ENCODE data around the gene CYBC1.

Gene CYBC1

DNA sequence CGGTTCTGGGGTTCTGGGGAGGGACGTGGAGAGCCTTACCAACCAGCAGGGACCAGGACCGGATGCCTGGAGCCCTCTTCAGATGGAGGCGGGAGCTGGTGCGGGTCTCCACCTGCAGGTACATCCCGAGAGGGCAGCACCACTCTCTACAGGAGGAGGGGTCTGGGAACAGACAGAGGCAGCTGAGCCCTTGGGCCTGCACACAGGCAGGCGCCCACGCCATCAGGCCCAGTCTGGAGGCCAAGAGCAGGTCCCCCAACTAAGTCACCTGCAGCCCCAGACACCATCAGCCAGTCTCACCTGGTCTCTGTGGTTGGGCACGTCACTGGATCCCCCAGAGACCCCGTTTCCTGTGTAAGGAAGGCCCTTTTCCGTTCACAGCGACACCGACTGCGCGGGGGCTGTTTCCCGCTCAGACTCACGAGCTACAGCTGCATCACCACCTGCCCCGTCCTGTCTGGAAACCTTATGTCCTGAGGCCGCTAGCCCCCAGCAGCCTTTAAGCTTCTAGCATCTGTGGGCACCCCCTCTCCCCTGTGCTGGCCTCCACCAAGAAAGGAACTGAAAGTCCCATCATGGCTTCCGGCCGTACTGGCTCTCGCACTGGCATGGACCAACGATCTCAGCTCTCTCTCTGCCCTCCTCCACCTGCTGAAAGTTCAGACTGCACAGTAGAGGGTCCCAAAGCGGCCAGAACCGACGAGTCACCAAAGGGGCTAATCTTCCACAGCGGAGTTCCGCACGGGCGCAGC, 1.2 kb downstream of the CYBC1 start:
- no peak overlapping the region for H3K4me3 ChIP-seq (ENCODE audit: low read depth, low read length)

DNA sequence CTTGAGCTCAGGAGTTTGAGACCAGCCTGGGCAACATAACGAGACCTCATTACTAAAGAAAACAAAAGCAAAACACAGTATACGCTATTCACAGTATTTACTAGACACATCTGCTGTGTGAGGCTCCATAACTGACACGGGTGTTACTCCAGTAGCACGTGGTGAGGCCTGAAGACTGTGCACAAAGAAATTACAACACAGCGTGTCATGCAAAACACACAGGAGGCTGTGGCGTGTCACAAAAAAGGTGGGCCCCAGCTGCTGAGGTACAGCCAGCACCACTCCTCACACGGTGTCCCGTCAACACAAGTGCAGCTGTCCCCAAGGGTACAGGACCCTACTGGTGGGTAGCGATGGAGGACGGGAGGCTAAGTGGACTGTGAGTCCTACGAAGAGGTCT, 2.7 kb downstream of the CYBC1 start:
- no peak overlapping the region for H3K4me3 ChIP-seq (ENCODE audit: low read depth, low read length)

DNA sequence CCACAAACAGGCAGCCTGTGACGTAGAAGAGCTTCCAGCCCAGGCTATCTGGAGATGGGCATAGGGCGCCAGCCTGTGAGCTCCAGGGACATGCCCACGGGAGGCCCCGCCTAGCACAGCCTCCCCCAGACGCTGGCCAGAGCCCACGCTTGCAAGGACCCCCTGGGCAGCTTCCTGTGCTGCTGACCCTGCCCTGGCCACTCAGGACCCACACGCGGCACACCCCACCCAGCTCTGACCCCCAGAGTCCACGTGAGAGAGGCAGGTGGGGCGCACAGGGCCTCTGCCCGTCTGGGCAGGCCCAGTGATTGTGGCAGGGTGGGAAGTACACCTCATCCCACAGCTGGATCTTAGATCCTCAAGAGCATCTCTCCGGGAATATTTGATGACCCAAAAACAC, 3.9 kb downstream of the CYBC1 start:
- no peak overlapping the region for H3K4me3 ChIP-seq (ENCODE audit: low read depth, low read length)

DNA sequence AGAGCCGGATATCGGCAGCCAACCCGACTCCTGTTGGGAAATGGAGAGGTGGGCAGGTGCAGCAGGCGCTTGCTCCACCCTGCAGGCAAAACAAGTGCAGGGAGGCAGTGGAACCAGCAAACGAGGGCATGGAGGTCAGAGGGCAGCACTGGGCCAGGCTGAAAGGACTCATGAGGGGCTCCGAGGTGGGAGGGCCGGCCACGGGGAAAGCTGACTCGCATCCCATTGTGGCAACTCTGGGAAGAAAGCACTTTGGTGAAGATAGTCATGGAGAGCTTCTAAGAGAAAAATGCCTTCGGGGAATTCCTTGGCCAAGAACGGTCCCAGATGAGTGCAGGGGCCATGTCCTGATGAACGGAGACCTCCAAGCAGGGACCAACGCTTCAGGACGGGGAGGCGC, 4.4 kb downstream of the CYBC1 start:
- H3K4me3 ChIP-seq (ENCODE audit: low read depth, low read length), result no peak overlapping the region

DNA sequence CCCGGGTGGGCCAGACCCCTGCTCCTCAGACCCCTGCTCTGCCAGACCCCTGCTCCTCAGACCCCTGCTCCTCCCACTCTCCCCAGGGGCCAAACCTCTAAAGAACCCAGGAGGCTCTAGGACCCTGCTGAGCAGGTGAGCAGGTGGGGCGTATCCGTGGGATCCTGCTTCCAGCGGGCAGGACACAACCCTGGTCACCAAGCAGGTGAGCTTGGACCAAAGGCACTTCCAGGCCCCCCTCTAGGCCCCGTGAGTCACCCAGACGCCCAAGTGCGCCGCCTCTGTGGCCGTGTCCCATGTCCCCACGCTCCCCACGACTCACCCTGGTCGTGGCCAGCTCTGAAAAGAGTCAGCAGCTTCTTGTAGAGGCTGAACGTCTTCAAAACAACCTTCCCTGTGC, 5.0 kb downstream of the CYBC1 start:
- H3K4me3 ChIP-seq (ENCODE audit: low read depth, low read length), result no peak overlapping the region

DNA sequence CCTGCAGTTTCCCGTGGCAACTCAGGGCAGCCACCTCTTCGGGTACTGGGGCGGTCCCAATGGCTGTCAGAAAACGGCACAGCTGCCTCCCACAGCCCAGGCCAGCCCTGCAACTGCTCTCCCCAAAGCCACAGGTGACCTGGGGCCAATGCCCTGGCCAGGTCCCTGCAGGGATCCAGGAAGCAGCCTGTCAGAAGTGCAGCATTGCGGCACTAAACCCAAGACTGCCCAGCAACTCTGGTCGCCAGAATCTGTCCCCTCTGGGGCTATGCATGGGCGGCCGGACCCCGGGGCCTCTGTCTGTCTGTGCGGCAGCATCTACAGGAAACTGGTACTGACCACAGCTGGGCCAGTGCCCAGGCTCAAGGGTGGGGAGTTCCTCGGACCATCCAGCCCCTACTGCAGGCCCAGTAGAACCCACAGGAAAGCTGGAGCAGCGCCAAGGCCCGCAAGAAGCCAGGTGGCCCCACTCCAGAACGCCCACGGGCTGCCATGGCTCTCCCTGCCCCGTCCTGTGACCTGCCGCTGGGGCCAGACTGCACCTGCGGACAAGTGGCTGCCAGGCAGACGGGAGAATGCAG, 5.5 kb downstream of the CYBC1 start:
- H3K4me3 ChIP-seq (ENCODE audit: low read depth, low read length), result no peak overlapping the region

DNA sequence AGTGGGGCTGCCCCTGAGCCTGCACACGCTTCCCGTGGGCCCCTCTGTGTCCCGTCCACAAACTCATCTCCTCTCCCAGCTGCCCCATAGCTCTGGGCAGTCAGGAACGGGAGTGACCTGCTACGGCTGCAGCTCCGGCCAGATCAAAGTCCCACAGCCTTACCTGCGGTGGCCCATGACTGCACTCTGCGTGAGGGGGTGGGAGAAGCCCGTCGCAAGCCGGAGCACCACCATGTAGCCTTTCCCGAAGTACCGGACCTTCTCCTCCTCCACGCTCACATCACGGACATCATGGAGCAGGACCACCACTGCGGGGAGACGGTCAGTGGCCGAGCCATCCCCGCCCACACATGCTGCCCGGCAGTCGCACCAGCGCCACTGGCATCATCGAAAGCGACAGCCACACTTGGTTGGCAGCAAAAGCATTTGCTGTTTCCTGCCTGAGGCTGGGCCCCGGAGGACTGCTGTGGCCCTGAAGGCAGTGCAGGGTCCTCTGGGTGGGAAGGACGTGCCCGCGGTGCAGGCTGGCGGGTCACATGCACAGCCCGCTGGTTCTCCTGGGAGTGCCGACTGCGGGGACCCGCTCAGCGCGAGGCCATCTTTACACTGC, 6.2 kb downstream of the CYBC1 start:
- no peak overlapping the region for H3K4me3 ChIP-seq (ENCODE audit: low read depth, low read length)

DNA sequence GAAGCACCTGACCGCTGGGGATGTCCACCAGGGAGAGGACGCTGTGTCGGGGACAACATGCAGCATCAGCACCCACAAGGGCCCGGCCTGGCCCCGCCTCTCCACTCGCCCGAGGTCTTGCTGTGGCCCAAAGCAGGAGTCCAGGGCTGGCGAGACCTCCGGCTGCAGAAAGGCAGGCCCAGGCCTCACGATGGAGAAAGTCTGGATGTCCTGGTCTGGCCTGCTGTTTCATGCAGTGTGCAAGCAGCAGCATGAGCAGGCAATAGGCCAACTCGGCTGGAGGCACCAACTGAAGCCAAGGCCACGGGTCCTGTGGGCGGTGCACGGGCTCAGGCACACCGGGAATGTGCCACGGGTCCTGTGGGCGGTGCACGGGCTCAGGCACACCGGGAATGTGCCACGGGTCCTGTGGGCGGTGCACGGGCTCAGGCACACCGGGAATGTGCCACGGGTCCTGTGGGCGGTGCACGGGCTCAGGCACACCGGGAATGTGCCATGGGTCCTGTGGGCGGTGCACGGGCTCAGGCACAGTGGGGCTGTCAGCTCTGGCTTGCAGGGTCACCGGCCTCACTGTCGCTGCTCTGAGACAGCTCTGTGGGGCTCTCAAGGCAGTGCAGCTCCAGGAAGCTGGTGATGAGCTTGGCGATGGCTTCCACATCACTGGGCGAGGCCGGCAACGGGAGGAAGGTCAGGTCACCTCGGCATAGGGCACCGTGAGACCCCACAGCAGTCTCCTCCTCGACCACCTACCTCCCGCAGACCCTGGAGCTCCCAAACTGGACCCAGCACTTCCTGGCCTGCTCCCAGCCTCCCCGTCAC, 6.9 kb downstream of the CYBC1 start:
- no peak overlapping the region for H3K4me3 ChIP-seq (ENCODE audit: low read depth, low read length)

DNA sequence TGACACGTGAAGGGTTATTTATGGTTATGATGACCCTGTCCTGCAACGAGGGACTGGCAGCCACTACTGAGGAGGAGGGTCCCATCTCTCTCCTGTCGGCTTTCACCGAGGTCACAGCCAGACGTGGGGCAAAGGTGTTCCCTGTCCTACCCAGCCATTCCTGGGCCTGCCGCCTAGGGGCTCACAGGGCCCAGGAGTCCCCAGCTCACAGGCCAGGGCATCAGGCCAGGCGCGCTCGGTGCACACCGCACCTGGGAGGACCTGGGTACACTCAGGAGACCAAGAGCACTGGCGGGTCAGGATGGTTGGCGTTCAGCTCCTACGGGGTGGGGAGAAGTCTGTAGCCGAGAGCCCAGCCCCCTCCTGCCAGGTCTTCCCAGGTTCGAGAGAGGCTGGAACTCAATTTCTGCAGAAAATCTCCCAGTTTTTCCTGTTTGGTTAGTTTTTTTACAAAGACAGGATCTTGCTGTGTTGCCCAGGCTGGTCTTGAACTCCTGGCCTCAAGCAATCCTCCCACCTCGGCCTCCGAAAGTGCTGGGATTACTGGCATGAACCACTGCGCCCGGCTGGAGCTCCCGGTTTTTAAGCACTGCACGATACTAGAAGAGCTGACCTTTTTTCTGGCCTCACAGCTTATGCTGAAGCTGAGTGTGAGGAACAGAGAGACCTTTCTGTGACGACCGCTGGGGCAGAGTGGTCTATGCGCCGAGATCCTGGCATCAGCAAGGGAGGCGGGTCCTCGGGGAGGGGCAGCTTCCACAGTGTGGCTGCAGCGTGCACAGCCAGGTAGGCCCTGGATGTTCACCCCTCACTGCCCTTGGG, 7.7 kb downstream of the CYBC1 start:
- no peak overlapping the region for H3K4me3 ChIP-seq (ENCODE audit: low read depth, low read length)

DNA sequence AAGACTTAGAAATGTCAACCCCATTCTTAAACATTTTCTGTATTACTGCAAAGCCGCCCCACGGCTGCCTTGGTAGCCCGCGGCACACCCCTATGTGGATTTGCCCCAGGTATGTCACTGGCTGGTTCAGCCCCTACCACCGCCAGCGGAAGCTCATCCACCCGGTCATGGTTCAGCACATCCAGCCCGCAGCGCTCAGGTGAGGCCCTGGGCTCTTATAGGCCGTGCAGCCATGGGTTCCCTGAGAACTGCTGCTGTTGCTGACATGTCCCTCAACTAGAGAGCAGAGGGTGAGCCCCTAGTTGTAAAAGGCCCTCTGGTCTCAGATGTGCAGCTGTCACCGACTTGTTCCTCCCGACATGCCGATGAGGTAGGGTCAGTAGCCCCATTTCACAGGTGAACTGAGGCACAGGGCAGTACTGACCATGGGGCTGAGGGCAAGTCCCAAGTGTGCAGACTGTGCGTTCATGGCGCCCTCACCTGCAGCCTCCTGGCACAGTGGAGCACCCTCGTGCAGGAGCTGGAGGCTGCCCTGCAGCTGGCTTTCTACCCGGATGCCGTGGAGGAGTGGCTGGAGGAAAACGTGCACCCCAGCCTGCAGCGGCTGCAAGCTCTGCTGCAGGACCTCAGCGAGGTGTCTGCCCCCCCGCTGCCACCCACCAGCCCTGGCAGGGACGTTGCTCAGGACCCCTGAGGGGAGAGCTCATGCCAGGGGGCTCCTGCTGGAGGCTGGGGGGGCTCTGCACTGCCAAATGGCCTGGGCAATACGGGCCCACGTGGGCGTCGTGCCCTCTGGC, 8.7 kb downstream of the CYBC1 start:
- H3K4me3 ChIP-seq (ENCODE audit: low read depth, low read length), result no peak overlapping the region

DNA sequence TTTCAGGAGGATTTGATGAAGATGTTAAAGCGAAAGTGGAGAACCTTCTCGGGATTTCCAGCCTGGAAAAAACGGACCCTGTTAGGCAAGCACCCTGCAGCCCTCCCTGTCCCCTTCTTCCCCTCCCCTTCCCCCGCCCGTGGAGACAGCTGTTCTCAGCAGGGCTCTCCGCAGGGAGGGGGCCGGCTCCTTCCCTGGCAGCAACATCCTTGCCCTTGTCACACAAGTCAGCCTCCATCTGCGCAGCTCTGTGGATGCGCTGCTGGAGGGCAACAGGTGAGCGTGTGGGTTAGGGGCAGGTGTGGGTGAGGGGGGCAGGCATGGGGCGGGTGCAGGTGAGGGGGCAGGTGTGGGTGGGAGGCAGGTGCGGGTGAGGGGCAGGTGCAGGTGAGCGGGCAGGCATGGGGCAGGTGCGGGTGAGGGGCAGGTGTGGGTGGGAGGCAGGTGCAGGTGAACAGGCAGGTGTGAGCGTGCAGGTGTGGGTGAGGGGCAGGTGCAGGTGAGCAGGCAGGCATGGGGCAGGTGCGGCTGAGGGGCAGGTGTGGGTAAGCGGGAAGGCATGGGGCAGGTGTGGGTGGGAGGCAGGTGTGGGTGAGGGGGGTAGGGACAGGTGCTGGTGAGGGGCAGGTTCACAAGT, 9.4 kb downstream of the CYBC1 start:
- H3K4me3 ChIP-seq (ENCODE audit: low read depth, low read length), result no peak overlapping the region

DNA sequence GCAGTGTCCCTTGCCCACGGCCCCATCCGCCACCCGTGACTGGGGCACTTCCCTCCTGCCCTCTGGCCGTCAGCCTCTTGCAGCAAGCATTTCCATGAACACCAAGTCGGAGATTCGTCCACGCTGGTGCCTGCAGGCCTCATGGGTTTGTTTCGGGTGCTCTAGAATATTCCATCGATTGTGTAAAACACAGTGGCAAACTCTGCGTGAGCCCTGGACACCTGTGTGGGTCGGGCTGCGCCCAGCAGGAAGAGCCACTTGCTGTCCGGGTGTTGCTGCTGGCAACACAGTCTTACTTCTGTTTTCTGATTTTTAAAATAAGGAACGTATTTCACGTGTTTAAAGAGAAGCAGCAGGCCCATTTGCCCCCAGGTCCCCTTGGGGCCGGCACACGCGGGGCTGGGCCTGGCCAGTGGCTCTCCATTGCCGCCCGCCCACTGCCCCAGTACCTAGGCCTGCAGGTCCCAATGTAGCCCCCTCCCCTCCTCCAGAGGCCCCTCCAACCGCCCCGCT, 10.0 kb downstream of the CYBC1 start:
- no peak overlapping the region for H3K4me3 ChIP-seq (ENCODE audit: low read depth, low read length)

DNA sequence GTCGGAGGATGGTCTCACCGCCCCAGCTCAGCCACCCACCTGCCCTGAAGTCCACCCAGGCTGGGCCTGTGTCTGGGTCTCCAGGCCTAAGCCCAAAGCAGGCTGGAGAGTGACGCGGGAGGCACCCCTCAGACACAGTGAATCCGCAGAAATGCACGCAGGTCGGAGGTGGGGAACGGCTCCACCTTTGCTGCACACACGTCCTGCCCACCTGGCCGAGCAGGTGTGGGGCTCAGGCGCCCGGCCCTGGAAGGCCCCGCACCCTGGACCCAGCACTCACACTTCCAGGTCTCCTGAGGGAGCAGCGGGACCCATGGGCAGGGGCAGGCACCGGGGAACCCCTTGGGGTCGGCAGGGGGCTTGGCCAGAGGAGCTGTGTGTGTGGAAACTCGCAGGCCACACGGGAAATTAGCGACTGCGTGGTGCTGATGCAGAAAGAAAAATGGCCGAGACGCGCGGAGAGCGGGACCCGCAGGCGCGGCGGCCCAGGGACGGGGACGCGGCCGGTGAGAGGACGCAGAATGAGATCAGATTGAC, 10.7 kb downstream of the CYBC1 start:
- no peak overlapping the region for H3K4me3 ChIP-seq (ENCODE audit: low read depth, low read length)

DNA sequence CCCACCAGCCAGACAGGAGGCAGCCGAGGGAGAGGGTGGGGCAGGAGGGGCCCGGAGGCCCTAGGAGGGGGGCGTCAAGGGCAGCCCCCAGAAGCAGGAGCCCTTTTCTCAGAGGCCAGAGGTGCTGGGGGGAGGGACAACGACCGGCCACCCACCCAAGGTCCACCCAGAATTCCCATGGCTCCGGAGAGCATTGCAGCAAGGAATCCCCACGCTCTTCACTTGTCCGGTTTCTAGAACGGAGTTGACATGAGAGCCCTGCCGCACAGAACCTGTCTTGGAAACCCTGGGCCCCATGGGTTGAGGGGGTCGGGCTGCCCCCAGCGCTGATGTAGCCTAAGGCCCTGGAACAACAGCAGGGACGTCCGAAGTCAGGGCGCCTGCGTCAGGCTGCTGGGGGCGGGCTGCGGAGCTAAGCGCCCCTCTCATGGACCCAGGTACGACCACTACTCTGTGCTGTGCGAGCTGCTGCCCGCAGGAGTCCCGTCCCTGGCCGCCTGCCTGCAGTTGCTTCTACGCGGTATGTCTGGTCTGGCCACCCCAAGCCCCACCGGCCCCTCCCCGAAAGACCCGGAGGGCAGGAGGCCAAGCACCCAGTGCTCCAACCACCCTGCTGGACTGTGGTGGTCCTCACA, 11.2 kb downstream of the CYBC1 start:
- no peak overlapping the region for H3K4me3 ChIP-seq (ENCODE audit: low read depth, low read length)

DNA sequence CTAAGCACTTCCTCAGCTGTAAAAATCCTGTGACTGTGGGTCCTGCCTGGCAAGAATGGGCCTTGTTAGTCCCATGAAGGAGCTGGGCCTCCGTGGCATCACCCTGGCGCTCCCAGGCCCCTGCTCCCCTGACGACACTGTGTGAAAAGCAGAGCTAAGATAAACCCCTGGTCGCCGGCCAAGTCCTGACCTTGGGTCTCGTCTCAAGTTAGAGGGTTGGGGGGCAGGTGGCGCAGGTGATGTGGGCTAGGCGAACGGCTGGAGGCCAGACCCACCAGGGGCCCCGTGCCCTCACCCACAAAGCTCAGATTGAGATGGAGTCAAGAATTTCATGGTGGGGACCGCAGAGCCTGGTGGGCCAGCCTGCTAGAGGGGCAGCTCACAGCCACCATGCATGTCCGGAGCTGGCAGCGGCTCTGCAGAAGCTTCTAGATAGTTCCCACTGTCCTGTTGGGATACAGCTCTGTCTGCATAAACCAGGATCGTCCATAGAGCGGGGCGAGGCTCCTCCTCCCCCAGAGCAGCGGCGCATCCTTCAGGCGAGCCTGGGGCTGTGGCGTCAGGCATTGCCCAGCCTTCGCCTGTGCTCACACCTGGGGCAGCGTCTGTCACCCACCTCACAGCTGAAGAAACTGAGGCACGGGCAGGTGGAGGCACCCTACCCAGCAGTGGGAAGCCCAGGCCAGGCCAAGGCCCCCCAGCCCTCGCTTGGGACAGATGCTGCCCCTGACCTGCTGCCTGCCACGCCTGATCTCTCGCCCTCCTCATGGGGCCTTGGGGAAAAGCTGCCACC, 12.0 kb downstream of the CYBC1 start:
- H3K4me3 ChIP-seq (ENCODE audit: low read depth, low read length), result no peak overlapping the region

DNA sequence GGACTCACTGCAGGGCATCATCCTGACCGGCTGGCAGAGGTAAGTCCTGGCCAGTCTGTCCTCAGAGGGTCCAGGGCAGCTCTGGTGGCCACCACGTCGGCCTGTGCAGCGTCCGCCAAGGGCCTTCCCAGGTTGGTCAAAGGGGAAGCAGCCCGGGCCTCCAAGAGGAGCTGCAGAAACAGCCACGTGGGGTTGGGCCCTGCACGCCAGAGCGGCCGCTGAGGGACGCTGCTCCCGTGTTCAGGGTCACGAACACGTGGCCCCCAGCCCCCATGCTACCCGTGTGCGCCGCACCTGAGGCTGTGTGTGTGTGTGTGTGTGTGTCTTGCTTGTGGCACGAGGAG, 13.3 kb downstream of the CYBC1 start:
- no peak overlapping the region for H3K4me3 ChIP-seq (ENCODE audit: low read depth, low read length)

DNA sequence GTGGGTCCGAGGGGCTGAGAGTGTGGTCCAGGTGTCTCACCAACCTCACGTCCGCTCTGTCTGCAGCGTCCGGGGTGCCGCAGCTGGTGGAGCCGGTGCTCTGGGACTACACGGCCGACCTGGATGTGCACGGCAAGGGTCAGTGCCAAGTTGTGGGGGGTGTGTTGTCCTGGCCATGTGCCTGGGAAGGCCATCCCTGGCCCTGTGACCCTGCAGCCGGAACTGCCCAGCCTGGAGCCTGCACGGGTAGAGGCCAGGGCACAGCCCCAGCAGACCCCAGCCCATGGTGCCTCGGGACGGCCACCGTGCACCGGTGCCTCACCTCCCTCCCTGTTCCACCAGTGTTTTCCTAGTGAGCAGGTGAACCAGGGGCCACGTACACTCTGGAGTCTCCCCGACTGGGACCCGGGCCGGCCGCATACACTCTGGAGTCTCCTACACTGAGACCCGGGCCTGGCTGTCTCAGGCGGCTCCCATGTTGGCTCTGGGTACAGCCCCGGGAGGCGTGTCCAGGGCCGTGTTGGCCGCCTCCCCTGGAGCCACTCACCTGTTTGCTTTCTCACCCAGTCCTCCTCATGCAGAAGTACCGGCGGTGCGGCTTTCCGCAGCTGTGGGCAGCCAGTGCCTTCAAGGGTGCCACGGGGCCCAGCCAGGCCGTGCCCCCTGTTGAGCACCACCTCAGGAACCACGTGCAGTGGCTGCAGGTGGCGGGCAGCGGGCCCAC, 13.8 kb downstream of the CYBC1 start:
- H3K4me3 ChIP-seq (ENCODE audit: low read depth, low read length), result no peak overlapping the region
